ENCODE measurements around the gene LNX1. TPM values are rescaled to one million over a fixed set of nuclear protein-coding genes. Genes with fewer than 3 reads are reported as not detected.

Gene LNX1
- total and polyA plus RNA-seq, 2 of the 13 experiments (the other 11 are each of a cell fraction or from before 2014, with no cell fraction given): 0.49 TPM

- no peak for TF ChIP-seq EZH2 (conservative IDR thresholded peaks at IDR 0.05; ENCODE audit: low read depth, low read length)
These were observed 37.6 kb downstream of the LNX1 start (continued) for GRCh38 chr4:53553486-53554210.

- in situ Hi-C loops (cut with HindIII; ENCODE audit: extremely low pct_ligation_motif_present, low pct_unique_long_range_greater_than_20kb) (no loop called here), intact Hi-C loops (cut with micrococcal nuclease; ENCODE audit: unreplicated experiment) (loop anchor here (5.0 kb wide), 1 partner anchor 750 kb away; no protein-coding TSS in a partner anchor)
- no peaks in the 10 kb centered on the region for H4K20me1 ChIP-seq (ENCODE audit: insufficient read depth, low read length)
- 24% methylated on average over 3 of the region's 3 CpGs for WGBS (ENCODE audit: low lambda C conversion rate)
- ChIA-PET CTCF (ENCODE audit: low intra/inter-chr PET ratio, low total read pairs) (no interaction called here), POLR2A (no interaction called here)
- no peaks in the 10 kb centered on the region for H3K4me1 ChIP-seq (ENCODE audit: insufficient read depth, low read length)
- H3K4me2 ChIP-seq (ENCODE audit: low read depth, low read length): no peak overlapping the region
- DNase-seq (ENCODE audit: low spot score) (no peak), ATAC-seq (no peak), FAIRE-seq (no peak)
- no peaks in the 10 kb centered on the region for H3K79me2 ChIP-seq (ENCODE audit: insufficient read depth, low read length)
- no TSS peak for BruUV-seq (replicated peaks)
- no peaks in the 10 kb centered on the region for H3K9me3 ChIP-seq (ENCODE audit: low read length)
- no peak for TF ChIP-seq CHD2 (IDR thresholded peaks at IDR 0.05; ENCODE audit: low read depth, low read length)
- H3K27me3 ChIP-seq (ENCODE audit: control insufficient read depth in 1 of 2, insufficient read depth in 2 of 2, low read length in 2 of 2): no peaks in the 10 kb centered on the region
- H3K4me3 ChIP-seq (replicated peaks in 1 of 3; ENCODE audit: insufficient read depth in 1 of 3, low read depth in 2 of 3, low read length in 3 of 3): no peak overlapping the region
- H3K36me3 ChIP-seq (replicated peaks in 1 of 2; ENCODE audit: control insufficient read depth in 1 of 2, insufficient read depth in 2 of 2, low read length in 2 of 2): no peaks in the 10 kb centered on the region
- H2AFZ ChIP-seq (ENCODE audit: low read length): no peak overlapping the region
- no peak overlapping the region for H3K9ac ChIP-seq (ENCODE audit: insufficient read depth, low read depth, low read length)
- no peak overlapping the region for H3K27ac ChIP-seq (ENCODE audit: extremely low read length, insufficient read depth, low read length)
These were observed 38.6 kb downstream of the LNX1 start for GRCh38 chr4:53552711-53553110.

GRCh38 chr4:53551958-53552357, 39.3 kb downstream of the LNX1 start:
- 32% methylated on average over 6 of the region's 6 CpGs for WGBS (ENCODE audit: low lambda C conversion rate)
- intact Hi-C loops (cut with micrococcal nuclease; ENCODE audit: unreplicated experiment): loop anchor here (5.0 kb wide), 1 partner anchor 750 kb away; no protein-coding TSS in a partner anchor
- no peaks in the 10 kb centered on the region for H3K27me3 ChIP-seq (ENCODE audit: control insufficient read depth in 1 of 2, insufficient read depth in 2 of 2, low read length in 2 of 2)
- H3K36me3 ChIP-seq (replicated peaks in 1 of 2; ENCODE audit: control insufficient read depth in 1 of 2, insufficient read depth in 2 of 2, low read length in 2 of 2): no peaks in the 10 kb centered on the region
- no peaks in the 10 kb centered on the region for H3K79me2 ChIP-seq (ENCODE audit: insufficient read depth, low read length)
- no TSS peak for BruUV-seq (replicated peaks)
- H3K9me3 ChIP-seq (ENCODE audit: low read length): no peaks in the 10 kb centered on the region
- H3K9ac ChIP-seq (ENCODE audit: insufficient read depth, low read depth, low read length): no peak overlapping the region
- H2AFZ ChIP-seq (ENCODE audit: low read length): no peak overlapping the region
- H3K4me1 ChIP-seq (ENCODE audit: insufficient read depth, low read length): no peaks in the 10 kb centered on the region
- H4K20me1 ChIP-seq (ENCODE audit: insufficient read depth, low read length): no peaks in the 10 kb centered on the region
- H3K27ac ChIP-seq (ENCODE audit: extremely low read length, insufficient read depth, low read length): no peak overlapping the region
- in situ Hi-C loops (cut with HindIII; ENCODE audit: extremely low pct_ligation_motif_present, low pct_unique_long_range_greater_than_20kb): no loop called here
- no peak overlapping the region for H3K4me2 ChIP-seq (ENCODE audit: low read depth, low read length)
- POLR2A ChIA-PET: no interaction called here
- DNase-seq (ENCODE audit: low spot score) (no peak), ATAC-seq (no peak), FAIRE-seq (no peak)
- no peak overlapping the region for H3K4me3 ChIP-seq (replicated peaks in 1 of 3; ENCODE audit: insufficient read depth in 1 of 3, low read depth in 2 of 3, low read length in 3 of 3)
- CTCF ChIA-PET (ENCODE audit: low intra/inter-chr PET ratio, low total read pairs): no interaction called here
- TF ChIP-seq FOXK2 (IDR thresholded peaks at IDR 0.05) (no peak), ZNF747 (CRISPR knock-in tag; IDR thresholded peaks at IDR 0.05; ENCODE audit: borderline replicate concordance) (no peak), ZNF7 (CRISPR knock-in tag; IDR thresholded peaks at IDR 0.05) (no peak), ZSCAN20 (CRISPR knock-in tag; IDR thresholded peaks at IDR 0.05; ENCODE audit: borderline replicate concordance) (no peak), ZNF512B (CRISPR knock-in tag; IDR thresholded peaks at IDR 0.05; ENCODE audit: borderline replicate concordance) (no peak), FLYWCH1 (CRISPR knock-in tag; IDR thresholded peaks at IDR 0.05) (no peak), E2F1 (CRISPR knock-in tag; IDR thresholded peaks at IDR 0.05) (no peak), JUND (CRISPR knock-in tag; IDR thresholded peaks at IDR 0.05) (no peak), ZNF501 (CRISPR knock-in tag; IDR thresholded peaks at IDR 0.05) (no peak), ZNF33B (CRISPR knock-in tag; IDR thresholded peaks at IDR 0.05) (no peak), ZNF619 (CRISPR knock-in tag; IDR thresholded peaks at IDR 0.05) (no peak), KDM5A (IDR thresholded peaks at IDR 0.05; ENCODE audit: borderline replicate concordance, low read length) (no peak)

Data from HepG2 (cell line).